Pancreas (tissue), 10 donors: ENCODE results near the gene KIAA0753. TPM values are rescaled to one million over a fixed set of nuclear protein-coding genes. Genes with fewer than 3 reads are reported as not detected.

ENCODE experiments used
- ATAC-seq, 4 donors: fragments of 200-7000 bp; cut with Tn5 transposase; one replicate each; pipeline versions ENCODE4 v1.8.0 to v1.9.1; 2020; ENCODE audit warnings: mild to moderate bottlenecking in 4 of 4, moderate library complexity in 4 of 4
- DNase-seq, 6 donors: peaks; one replicate each; pipeline ENCODE4 v3.0.0-alpha.2; 2020
- FAIRE-seq: peaks from 2 replicates; lab custom pipeline; 2012; peaks lifted over from hg19 to GRCh38; lab: Jason Lieb, UNC
- H3K27ac ChIP-seq, 4 donors: fragments of 200-600 bp; sonication (generic); 1 replicate in 3 of 4; 2 replicates in 1 of 4; pipeline versions ENCODE4 v1.5.0 to v1.8.0; 2020
- H3K27me3 ChIP-seq, 4 donors: fragments of 200-600 bp; one replicate each; pipeline ENCODE4 v1.8.0; 2021
- H3K36me3 ChIP-seq, 3 donors: fragments of 200-600 bp; sonication (generic) in 1 of 3; one replicate each; pipeline versions ENCODE4 v1.5.0 to v1.8.0; 2020 to 2021
- H3K4me1 ChIP-seq, 3 donors: fragments of 200-600 bp; one replicate each; pipeline ENCODE4 v1.8.0; 2021
- H3K4me3 ChIP-seq, 4 donors: fragments of 200-600 bp; sonication (generic) in 2 of 4; one replicate each; pipeline versions ENCODE4 v1.5.0 to v1.8.0; 2020 to 2021
- H3K9me3 ChIP-seq, 4 donors: fragments of 200-600 bp; one replicate each; pipeline ENCODE4 v1.8.0; 2021
- WGBS, 2 donors: extraction: QIAGEN DNeasy Blood & Tissue Kit; methylation state at CpG; one replicate each; pipeline ENCODE4 v1.1.7; 2013; 5-methylcytosine and 5-hydroxymethylcytosine counted together
- intact Hi-C, 3 donors: fragments of 100-400 bp; cut with DNase I; formaldehyde crosslinking; loops; one replicate each; pipeline versions ENCODE4 v1.11.1 to v1.14.2; 2022
- polyA plus RNA-seq, 2 donors: library from polyadenylated mRNA; stranded (reverse); fragments of 200-250 nt; gene quantifications; one replicate each; pipeline ENCODE4 v1.2.3, GENCODE V29; 2013
- total RNA-seq, 6 donors: library from RNA; stranded (reverse); fragmentation: NEBNext Ultra II Directional in 4 of 6; extraction: Animal tissue kit (Norgen Biotek cat#: 25700) in 4 of 6; gene quantifications; one replicate each; pipeline versions ENCODE4 v1.2.1 to v1.2.4, GENCODE V29; 2021 to 2023
- TF ChIP-seq, protein P1 (sequence below), 4 donors: fragments of 200-600 bp; sonication (generic) in 3 of 4; IDR thresholded peaks; one replicate each; pipeline versions ENCODE4 v1.5.0 to v1.8.0; 2021; ENCODE audit warnings: antibody characterized with exemption in 4 of 4
- donor health status: healthy with polysubstance abuse.
- donor health status: DM: no; HTN: no; CAD: no; lungs with moderate emphysema.
- donor health status: DM: no; HTN: no; CAD: no.
- donor health status: control.
- donor health status: control.
- donor health status: Bipolar disorder and iron deficiency.
- donor health status: DM: yes; HTN: yes; CAD: no.
- donor health status: DM: no; HTN: no; CAD: no.
- donor health status: DM: no; HTN: no; CAD: no.
- donor health status: DM: yes; HTN: yes; CAD: no.

Gene KIAA0753
- total and polyA plus RNA-seq, 8 donors, result 4.4 to 10.6 (median 6.0) TPM

DNA sequence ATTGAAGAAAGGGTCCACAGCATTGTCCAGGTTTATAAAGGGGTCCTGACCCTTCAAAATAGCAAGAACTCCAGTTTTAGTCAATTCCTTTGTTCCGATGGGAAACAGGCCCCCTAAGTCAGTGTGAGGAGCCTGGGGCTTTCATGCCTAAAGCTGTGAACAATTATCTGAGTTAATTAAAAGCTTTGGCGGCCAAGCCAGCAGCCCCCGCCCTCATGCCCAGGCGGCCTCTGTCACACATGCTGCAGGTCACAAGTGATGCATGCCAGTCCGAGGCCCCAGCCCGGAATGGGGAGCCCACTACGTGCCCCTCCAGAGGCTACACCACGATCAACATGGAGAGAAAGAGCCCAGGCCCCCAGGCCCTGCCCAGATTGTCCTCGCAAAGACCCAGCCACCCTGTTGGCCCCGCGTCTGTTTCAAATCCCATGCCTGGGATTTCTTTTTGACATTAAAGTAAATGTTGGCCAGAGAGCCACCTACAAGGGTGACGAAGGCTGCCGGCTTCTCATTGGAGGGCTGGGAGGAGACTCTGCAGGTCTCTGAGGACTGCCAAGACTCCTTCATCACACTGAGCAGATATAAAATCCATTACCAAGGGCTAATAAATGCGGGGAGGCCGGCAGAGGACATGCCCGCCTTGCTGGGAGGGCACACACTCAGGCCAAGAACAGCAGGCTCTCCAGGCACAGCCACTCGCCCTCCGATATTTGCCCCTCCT, 69.6 kb downstream of the KIAA0753 start:
- Histone ChIP-seq H3K9me3 (no peaks in the 10 kb centered on the region), H3K4me1 (no peaks in the 10 kb centered on the region), H3K27ac (no peak overlapping the region), H3K36me3 (no peaks in the 10 kb centered on the region), H3K4me3 (no peak overlapping the region), H3K27me3 (no peaks in the 10 kb centered on the region)
- peak in 1 of 6 donors; percentile 32 for DNase-seq
- FAIRE-seq, result no peak
- TF ChIP-seq, protein P1, sequence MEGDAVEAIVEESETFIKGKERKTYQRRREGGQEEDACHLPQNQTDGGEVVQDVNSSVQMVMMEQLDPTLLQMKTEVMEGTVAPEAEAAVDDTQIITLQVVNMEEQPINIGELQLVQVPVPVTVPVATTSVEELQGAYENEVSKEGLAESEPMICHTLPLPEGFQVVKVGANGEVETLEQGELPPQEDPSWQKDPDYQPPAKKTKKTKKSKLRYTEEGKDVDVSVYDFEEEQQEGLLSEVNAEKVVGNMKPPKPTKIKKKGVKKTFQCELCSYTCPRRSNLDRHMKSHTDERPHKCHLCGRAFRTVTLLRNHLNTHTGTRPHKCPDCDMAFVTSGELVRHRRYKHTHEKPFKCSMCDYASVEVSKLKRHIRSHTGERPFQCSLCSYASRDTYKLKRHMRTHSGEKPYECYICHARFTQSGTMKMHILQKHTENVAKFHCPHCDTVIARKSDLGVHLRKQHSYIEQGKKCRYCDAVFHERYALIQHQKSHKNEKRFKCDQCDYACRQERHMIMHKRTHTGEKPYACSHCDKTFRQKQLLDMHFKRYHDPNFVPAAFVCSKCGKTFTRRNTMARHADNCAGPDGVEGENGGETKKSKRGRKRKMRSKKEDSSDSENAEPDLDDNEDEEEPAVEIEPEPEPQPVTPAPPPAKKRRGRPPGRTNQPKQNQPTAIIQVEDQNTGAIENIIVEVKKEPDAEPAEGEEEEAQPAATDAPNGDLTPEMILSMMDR (IDR thresholded peaks at IDR 0.05), result no peak
- intact Hi-C loops, result no loop called here
- no peak for ATAC-seq
- WGBS, 2 donors, result 84 to 87% methylated on average over 18 of the region's 18 CpGs

DNA sequence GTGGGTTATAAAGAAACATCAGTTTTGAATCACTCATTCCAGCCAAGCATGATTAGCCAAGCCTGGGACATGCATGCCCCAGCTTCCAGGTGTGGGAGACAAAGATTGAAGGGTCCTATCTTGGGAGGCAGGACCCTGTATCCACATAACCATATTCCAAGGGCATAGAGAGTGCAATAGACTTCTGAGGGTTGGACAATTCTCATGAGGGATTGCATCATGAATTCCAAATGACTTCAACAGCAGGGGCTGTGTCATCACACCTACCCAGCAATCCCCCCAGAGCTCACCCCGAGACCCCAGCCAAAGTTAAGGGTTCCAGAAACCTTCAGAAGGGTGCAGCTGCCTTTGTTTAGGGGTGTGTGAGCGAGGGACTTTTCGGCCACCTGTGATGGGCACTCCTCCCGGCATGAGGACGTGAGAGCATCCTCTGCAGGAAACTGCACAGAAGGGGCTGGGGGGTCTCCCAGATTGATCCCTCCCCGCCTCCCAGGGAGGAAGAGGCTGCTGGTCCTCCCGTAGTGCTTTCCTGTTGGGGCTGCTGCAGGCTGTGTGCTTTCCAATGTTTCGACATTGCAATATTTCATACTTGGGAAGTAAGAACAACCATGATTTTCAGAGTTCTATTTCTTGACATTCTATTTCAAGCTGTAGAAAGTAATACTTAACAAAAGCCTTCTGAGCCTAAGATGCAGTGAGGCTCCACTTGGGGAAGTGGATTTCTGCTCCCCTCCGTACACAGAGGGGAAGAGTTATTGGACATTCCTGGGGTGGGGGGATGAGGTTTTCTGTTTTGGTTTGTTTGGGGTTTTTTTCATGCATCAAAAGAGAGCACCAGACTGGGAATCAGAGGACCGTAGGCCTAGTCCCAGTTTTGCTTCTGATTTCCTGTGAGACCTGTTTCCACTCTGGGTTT, 70.9 kb downstream of the KIAA0753 start:
- no peaks in the 10 kb centered on the region for H3K4me1 ChIP-seq
- TF ChIP-seq, protein P1 (IDR thresholded peaks at IDR 0.05), result no peak
- ATAC-seq (no peak), FAIRE-seq (no peak), DNase-seq (peak in 1 of 6 donors; percentile 15)
- no peak overlapping the region for H3K27ac ChIP-seq
- 82 to 87% methylated on average over 10 of the region's 10 CpGs for WGBS, 2 donors
- H3K9me3 ChIP-seq, result no peaks in the 10 kb centered on the region
- H3K4me3 ChIP-seq, result no peak overlapping the region
- no peaks in the 10 kb centered on the region for H3K27me3 ChIP-seq
- intact Hi-C loops, result no loop called here
- no peaks in the 10 kb centered on the region for H3K36me3 ChIP-seq

DNA sequence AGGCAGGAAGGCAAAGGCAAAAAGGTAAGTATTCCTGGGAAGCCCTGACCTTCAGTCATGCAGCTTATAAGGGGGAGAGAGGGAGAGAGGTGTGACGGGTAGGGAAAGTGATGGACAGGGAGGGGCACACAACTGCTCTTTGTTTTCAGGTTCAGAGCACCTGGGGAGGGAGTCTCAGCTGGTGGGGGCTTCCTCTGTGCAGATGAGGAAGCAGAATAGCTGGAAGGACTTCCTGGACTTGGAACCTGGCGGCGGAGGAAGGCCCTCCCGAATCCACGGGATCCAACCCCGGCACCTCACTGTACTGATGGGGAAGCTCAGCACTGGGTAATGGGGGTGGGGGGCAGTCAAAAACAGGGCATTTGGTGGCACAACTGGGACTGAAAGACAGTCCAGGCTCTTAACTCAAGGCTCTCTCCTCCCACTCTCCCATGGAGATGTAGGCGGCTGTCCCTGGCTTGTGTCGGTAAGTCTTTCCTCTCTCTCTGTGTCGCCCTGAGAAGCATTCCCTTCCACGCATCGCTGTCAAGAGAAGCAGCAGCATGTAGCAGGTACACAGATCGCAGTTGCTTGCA, 72.2 kb downstream of the KIAA0753 start:
- H3K27me3 ChIP-seq, result no peaks in the 10 kb centered on the region
- H3K4me3 ChIP-seq, result no peak overlapping the region
- H3K4me1 ChIP-seq, result no peaks in the 10 kb centered on the region
- H3K9me3 ChIP-seq, result no peaks in the 10 kb centered on the region
- ATAC-seq (no peak), DNase-seq (peak in 1 of 6 donors; percentile 26), FAIRE-seq (no peak)
- H3K36me3 ChIP-seq, result no peaks in the 10 kb centered on the region
- TF ChIP-seq, protein P1 (IDR thresholded peaks at IDR 0.05), result no peak
- intact Hi-C loops, result no loop called here
- no peak overlapping the region for H3K27ac ChIP-seq
- 80 to 89% methylated on average over 11 to 12 of the region's 12 CpGs for WGBS, 2 donors

DNA sequence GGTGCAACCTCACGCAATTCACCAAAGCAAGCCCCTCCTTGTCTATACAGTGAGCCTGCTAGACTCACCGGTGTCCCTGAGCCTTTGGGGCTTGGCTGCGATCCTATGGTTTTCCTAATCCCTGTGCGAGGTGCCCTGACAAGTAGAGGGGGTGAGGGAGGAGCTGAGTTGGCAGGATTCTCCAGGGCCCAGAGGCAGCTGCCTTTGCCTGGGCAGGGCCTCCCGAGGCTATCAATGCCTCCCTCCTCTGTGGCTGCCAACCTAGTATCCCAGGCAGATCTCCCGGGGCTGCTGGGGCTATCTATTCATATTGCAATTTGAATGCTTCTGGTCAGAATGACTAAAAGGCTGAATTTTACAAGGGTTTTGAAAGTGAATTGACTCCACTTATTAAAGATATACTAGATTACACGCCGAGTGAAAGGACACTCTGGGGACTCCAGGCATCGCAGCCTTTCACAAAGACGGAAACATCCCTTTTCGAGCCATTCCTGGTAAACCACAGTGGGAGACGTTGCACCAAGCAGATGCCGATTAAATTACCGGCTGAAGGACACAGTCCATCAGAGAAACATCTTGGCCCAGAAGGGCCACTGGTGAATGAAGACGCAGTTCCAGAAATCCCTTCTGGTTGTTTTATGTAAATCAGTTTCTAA, 72.9 kb downstream of the KIAA0753 start:
- WGBS, 2 donors, result 55 to 63% methylated on average over 15 of the region's 15 CpGs
- FAIRE-seq, result no peak
- H3K27ac ChIP-seq, result no peak overlapping the region

More for the DNA sequence above, 72.9 kb downstream of the KIAA0753 start:
- Histone ChIP-seq H3K9me3 (no peaks in the 10 kb centered on the region), H3K4me3 (no peak overlapping the region), H3K36me3 (no peaks in the 10 kb centered on the region), H3K27me3 (no peaks in the 10 kb centered on the region), H3K4me1 (no peaks in the 10 kb centered on the region)
- ATAC-seq (peak in 2 of 4 donors; percentile 44 to 58), DNase-seq (peak in 1 of 6 donors; percentile 21)
- TF ChIP-seq, protein P1 (IDR thresholded peaks at IDR 0.05), result no peak
- intact Hi-C loops, result no loop called here
